ENCODE data around the gene B3GAT1.

B3GAT1 gene

GRCh38 chr11:134455516-134455915, 43.5 kb upstream of the B3GAT1 start:
- H3K4me3 ChIP-seq (ENCODE audit: low read depth, low read length): no peak overlapping the region
- no peak for DNase-seq (ENCODE audit: low read depth, low spot score)
- no peak for TF ChIP-seq CTCF (IDR thresholded peaks at IDR 0.05; ENCODE audit: insufficient read depth, low read length, missing control alignments)
- POLR2A ChIA-PET: no interaction called here
- CTCF ChIA-PET: no interaction called here

DNA sequence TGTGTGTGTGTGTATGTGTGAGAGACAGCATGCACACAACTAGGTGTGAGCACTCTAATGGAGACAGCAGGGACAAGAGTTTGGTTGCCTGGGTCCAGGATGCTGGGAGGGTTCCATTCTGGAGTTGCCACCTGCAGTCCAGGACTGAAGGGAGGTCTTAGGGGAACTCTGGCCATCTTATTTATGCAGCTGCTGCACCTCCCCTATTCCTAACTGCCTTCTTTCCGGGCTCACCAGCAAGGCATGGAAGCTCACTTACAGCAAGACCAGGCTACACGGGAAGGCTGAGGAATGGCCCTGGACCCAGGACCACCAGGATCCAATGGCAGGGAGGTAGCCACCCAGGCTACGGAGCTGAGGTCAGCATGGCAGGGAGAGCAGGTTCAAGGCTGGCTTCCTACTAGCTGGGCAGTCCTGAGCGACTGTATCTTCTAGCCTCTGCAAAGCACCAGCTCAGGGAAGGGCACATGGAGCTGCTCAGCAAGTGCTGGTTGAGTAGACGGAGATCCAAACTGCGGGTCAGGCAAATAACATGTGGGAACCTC, 42.2 kb upstream of the B3GAT1 start:
- ChIA-PET CTCF (no interaction called here), POLR2A (no interaction called here)
- H3K4me3 ChIP-seq (ENCODE audit: low read depth, low read length): no peak overlapping the region
- DNase-seq (ENCODE audit: low read depth, low spot score): no peak
- TF ChIP-seq CTCF (IDR thresholded peaks at IDR 0.05; ENCODE audit: insufficient read depth, low read length, missing control alignments): no peak

- no peak for TF ChIP-seq CTCF (IDR thresholded peaks at IDR 0.05; ENCODE audit: insufficient read depth, low read length, missing control alignments)
- H3K4me3 ChIP-seq (ENCODE audit: low read depth, low read length): no peak overlapping the region
- ChIA-PET CTCF (no interaction called here), POLR2A (no interaction called here)
- no peak for DNase-seq (ENCODE audit: low read depth, low spot score)
These were observed 41.4 kb upstream of the B3GAT1 start for GRCh38 chr11:134453441-134453840.

DNA sequence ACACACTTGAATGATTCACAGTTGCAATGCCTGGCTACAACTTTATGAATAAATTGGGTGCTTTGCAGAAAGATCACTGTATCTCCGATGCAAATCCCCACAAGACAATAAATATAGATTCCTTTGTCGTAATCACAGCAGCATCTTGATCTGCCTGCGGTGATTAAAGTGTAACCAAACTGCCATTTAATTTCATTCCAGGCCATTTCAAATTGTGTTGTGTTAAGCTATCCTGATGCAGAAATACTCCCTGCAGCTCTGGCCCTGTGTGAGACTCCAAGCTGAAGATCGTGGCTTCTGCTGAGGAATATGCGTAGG, 40.8 kb upstream of the B3GAT1 start:
- ChIA-PET POLR2A (no interaction called here), CTCF (no interaction called here)
- no peak overlapping the region for H3K4me3 ChIP-seq (ENCODE audit: low read depth, low read length)
- no peak for DNase-seq (ENCODE audit: low read depth, low spot score)
- TF ChIP-seq CTCF (IDR thresholded peaks at IDR 0.05; ENCODE audit: insufficient read depth, low read length, missing control alignments): no peak

DNA sequence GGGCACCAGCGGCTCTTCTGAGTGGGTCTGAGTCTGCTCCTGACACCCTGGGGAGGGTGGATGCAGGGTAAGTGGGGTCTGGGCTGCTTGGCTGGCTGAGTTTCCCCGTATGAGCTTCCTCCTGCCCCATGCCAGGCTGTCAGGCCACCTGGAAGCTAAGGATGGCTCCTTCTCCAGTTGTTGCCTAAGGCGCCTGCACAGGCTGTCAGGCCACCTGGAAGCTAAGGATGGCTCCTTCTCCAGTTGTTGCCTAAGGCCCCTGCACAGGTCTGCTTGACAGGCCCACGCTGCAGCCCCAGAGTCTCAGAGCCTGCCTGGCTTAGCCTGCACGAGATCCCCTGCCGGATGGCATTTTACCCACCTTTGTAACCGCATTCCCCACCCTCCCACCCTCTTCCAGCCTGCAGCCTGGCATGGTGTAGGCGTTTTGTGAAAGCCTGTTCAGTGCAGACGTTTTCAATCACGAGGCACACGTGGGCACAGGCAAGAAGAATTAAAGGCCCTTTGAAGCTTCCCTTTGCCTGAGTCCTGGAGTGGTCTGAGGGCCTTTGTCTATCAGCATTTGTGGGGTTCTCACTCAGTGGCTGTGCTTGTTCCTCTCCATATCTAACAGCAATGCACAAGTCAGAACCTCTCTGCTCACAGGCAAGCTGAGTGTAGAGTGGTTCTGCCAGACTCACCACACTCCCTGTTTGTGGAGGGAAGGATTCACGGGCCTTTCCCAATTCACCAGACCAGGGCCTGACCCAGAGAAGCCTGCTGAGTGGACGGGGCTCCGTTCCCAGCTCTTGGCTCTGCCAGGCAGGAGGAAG, 40.2 kb upstream of the B3GAT1 start:
- CTCF ChIA-PET: no interaction called here
- H3K4me3 ChIP-seq (ENCODE audit: low read depth, low read length): no peak overlapping the region
- TF ChIP-seq CTCF (IDR thresholded peaks at IDR 0.05; ENCODE audit: insufficient read depth, low read length, missing control alignments): no peak
- no peak for DNase-seq (ENCODE audit: low read depth, low spot score)
- POLR2A ChIA-PET: no interaction called here

- no peak for TF ChIP-seq CTCF (IDR thresholded peaks at IDR 0.05; ENCODE audit: insufficient read depth, low read length, missing control alignments)
- ChIA-PET CTCF (no interaction called here), POLR2A (no interaction called here)
These were observed 38.1 kb upstream of the B3GAT1 start for GRCh38 chr11:134450186-134450585.

More at GRCh38 chr11:134450186-134450585, 38.1 kb upstream of the B3GAT1 start:
- no peak for DNase-seq (ENCODE audit: low read depth, low spot score)
- H3K4me3 ChIP-seq (ENCODE audit: low read depth, low read length): no peak overlapping the region
